Liver (tissue), 9 donors: Measurements from ENCODE around the gene SLC35E1. TPM values are rescaled to one million over a fixed set of nuclear protein-coding genes. Genes with fewer than 3 reads are reported as not detected.

Experiments
- DNase-seq: peaks from one replicate; pipeline ENCODE4 v3.0.0-alpha.2; 2017; ENCODE audit warnings: low spot score
- H3K27ac ChIP-seq, 2 donors: one replicate each; pipeline ENCODE4 v1.7.0; 2013; ENCODE audit warnings: inconsistent platforms in 2 of 2, low read length in 2 of 2, control low read depth in 1 of 2, low read depth in 1 of 2, mild to moderate bottlenecking in 1 of 2
- H3K27me3 ChIP-seq, 4 donors: one replicate each; pipeline versions ENCODE4 v1.6.1 to v1.7.0; 2013; ENCODE audit warnings: low read length in 3 of 4, inconsistent platforms in 1 of 4, mild to moderate bottlenecking in 1 of 4, moderate library complexity in 1 of 4; ENCODE audit not compliant: control insufficient read depth in 4 of 4, insufficient read depth in 4 of 4
- H3K36me3 ChIP-seq, 4 donors: one replicate each; pipeline versions ENCODE4 v1.6.1 to v1.7.0; 2013; ENCODE audit warnings: low read length in 3 of 4, mild to moderate bottlenecking in 3 of 4, low read depth in 1 of 4, moderate library complexity in 1 of 4; ENCODE audit not compliant: control insufficient read depth in 4 of 4, insufficient read depth in 3 of 4
- H3K4me1 ChIP-seq, 4 donors: one replicate each; pipeline versions ENCODE4 v1.6.1 to v1.7.0; 2013; ENCODE audit warnings: low read length in 3 of 4, mild to moderate bottlenecking in 3 of 4, moderate library complexity in 1 of 4; ENCODE audit not compliant: control insufficient read depth in 4 of 4, insufficient read depth in 4 of 4
- H3K4me3 ChIP-seq, 3 donors: one replicate each; pipeline versions ENCODE4 v1.6.1 to v1.7.0; 2013; ENCODE audit warnings: low read length in 3 of 3, control low read depth in 1 of 3, low read depth in 1 of 3, mild to moderate bottlenecking in 1 of 3
- H3K9ac ChIP-seq, 2 donors: one replicate each; pipeline ENCODE4 v1.7.0; 2013; ENCODE audit warnings: low read length in 2 of 2, mild to moderate bottlenecking in 2 of 2, moderate library complexity in 2 of 2, control low read depth in 1 of 2, low read depth in 1 of 2
- H3K9me3 ChIP-seq, 4 donors: one replicate each; pipeline versions ENCODE4 v1.6.1 to v1.7.0; 2013; ENCODE audit warnings: low read length in 3 of 4; ENCODE audit not compliant: control insufficient read depth in 4 of 4
- CTCF ChIP-seq: fragments of 150-350 bp; IDR thresholded peaks from 2 replicates; pipeline ENCODE4 v1.5.1; 2017; ENCODE audit warnings: improper control_type of control experiment, low read depth, low read length; ENCODE audit not compliant: missing input control
- EGR1 ChIP-seq, 2 donors: IDR thresholded peaks; 2 replicates each; pipeline ENCODE4 v1.6.1; 2016 to 2018; ENCODE audit warnings: antibody characterized with exemption in 2 of 2, low read depth in 2 of 2
- FOXA2 ChIP-seq: IDR thresholded peaks from 2 replicates; pipeline ENCODE4 v1.6.1; 2016; ENCODE audit warnings: antibody characterized with exemption
- GABPA ChIP-seq, 2 donors: IDR thresholded peaks in 1 of 2; conservative IDR thresholded peaks in 1 of 2; 2 replicates each; pipeline ENCODE4 v1.6.1; 2016; ENCODE audit warnings: antibody characterized with exemption in 2 of 2, mild to moderate bottlenecking in 1 of 2, moderate library complexity in 1 of 2
- HNF4G ChIP-seq: IDR thresholded peaks from 2 replicates; pipeline ENCODE4 v1.6.1; 2016; ENCODE audit warnings: antibody characterized with exemption
- JUND ChIP-seq, 2 donors: IDR thresholded peaks; 2 replicates each; pipeline ENCODE4 v1.6.1; 2016; ENCODE audit warnings: antibody characterized with exemption in 2 of 2
- NR2F2 ChIP-seq: IDR thresholded peaks from 2 replicates; pipeline ENCODE4 v1.6.1; 2016; ENCODE audit warnings: antibody characterized with exemption
- RAD21 ChIP-seq, 2 donors: IDR thresholded peaks; 2 replicates each; pipeline ENCODE4 v1.6.1; 2016; ENCODE audit warnings: antibody characterized with exemption in 2 of 2, mild to moderate bottlenecking in 2 of 2
- REST ChIP-seq: IDR thresholded peaks from 2 replicates; pipeline ENCODE4 v1.6.1; 2016; ENCODE audit warnings: antibody characterized with exemption, mild to moderate bottlenecking
- YY1 ChIP-seq: IDR thresholded peaks from 2 replicates; pipeline ENCODE4 v1.6.1; 2016; ENCODE audit warnings: antibody characterized with exemption, mild to moderate bottlenecking
- WGBS: extraction: QIAGEN DNeasy Blood & Tissue Kit; methylation state at CpG from one replicate; pipeline ENCODE4 v1.1.7; 2013; 5-methylcytosine and 5-hydroxymethylcytosine counted together
- polyA plus RNA-seq, 2 donors: library from polyadenylated mRNA; stranded (reverse) in 1 of 2; unstranded in 1 of 2; fragments of 200-250 nt in 1 of 2; fragments of >200 nt in 1 of 2; fragmentation: Nextera tagmentation in 1 of 2; extraction: Ambion mirVana in 1 of 2; gene quantifications; one replicate each; pipeline versions ENCODE4 v1.2.1 to v1.2.3, GENCODE V29; 2013 to 2015
- total RNA-seq, 2 donors: library from RNA; depleted of rRNA; stranded (reverse); fragments of >200 nt; gene quantifications; one replicate each; pipeline ENCODE4 v1.2.3, GENCODE V29; 2014
- TF ChIP-seq, protein P1 (sequence below): IDR thresholded peaks from 2 replicates; pipeline ENCODE4 v1.6.1; 2016; ENCODE audit warnings: antibody characterized with exemption
- TF ChIP-seq, protein P2 (sequence below): IDR thresholded peaks from 2 replicates; pipeline ENCODE4 v1.6.1; 2016; ENCODE audit warnings: antibody characterized with exemption
- TF ChIP-seq, protein P3 (sequence below): IDR thresholded peaks from 2 replicates; pipeline ENCODE4 v1.6.1; 2016; ENCODE audit warnings: antibody characterized with exemption
- donor health status: healthy.
- donor health status: healthy.
- donor health status: healthy.
- donor health status: healthy.
- donor health status: healthy.

The SLC35E1 gene
- total and polyA plus RNA-seq, 4 donors: 11.2 to 20.5 (median 12.1) TPM

DNA sequence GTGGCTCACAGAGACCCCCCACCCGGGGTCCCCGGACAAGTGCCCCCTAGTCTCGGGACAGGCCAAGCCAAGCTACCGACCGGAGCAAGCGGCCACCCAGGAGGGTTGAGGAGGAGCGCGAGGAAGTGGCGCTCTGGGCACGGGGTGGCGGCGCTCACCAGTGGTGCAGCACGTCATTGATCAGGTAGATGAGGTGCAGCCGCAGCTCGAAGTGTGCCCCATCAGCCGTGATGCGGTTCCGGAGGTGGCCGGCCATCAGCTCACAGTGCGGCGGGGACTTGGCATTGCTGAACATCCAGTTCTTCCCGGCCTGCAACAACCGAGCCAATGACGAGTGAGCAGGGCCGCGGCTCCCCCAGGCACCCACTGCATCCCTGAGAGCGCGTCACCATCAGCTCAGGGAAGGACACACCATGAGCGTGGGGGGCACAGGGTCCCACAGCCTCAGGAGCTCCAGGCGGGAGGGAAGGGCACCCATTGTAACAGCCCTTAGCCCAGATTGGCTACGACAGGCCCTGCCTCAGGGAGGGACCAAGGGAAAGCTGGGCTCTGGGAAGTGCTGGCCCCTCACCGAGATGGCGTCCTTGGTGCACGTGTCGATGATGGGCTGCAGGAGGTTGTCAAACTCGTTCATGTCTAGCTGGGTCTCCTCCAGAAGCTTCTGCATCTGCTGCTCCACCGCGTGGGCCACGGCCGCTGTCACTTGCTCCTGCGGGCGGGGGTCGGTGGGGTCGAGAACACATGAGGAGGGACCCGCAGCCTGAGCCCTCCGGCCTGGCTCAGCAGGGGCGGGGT, 39.6 kb downstream of the SLC35E1 start:
- no peak for DNase-seq
- no peak overlapping the region for H3K27ac ChIP-seq
- peaks cover 40 to 91% (median 53%) of the 10 kb centered on the region in 4 donors for H3K36me3 ChIP-seq
- no peak overlapping the region for H3K4me3 ChIP-seq
- TF ChIP-seq GABPA (IDR thresholded peaks at IDR 0.05 in 1 of 2, conservative IDR thresholded peaks at IDR 0.05 in 1 of 2) (no peak), FOXA2 (no peak)
- TF ChIP-seq, protein P1, sequence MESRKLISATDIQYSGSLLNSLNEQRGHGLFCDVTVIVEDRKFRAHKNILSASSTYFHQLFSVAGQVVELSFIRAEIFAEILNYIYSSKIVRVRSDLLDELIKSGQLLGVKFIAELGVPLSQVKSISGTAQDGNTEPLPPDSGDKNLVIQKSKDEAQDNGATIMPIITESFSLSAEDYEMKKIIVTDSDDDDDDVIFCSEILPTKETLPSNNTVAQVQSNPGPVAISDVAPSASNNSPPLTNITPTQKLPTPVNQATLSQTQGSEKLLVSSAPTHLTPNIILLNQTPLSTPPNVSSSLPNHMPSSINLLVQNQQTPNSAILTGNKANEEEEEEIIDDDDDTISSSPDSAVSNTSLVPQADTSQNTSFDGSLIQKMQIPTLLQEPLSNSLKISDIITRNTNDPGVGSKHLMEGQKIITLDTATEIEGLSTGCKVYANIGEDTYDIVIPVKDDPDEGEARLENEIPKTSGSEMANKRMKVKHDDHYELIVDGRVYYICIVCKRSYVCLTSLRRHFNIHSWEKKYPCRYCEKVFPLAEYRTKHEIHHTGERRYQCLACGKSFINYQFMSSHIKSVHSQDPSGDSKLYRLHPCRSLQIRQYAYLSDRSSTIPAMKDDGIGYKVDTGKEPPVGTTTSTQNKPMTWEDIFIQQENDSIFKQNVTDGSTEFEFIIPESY: no peak
- no peak overlapping the region for H3K9ac ChIP-seq
- 97% methylated on average over 47 of the region's 47 CpGs for WGBS
- H3K27me3 ChIP-seq: no peaks in the 10 kb centered on the region
- H3K9me3 ChIP-seq: no peaks in the 10 kb centered on the region
- peaks cover 0 to 7% (median 4%) of the 10 kb centered on the region in 4 donors for H3K4me1 ChIP-seq

- H3K36me3 ChIP-seq: peaks cover 45 to 89% (median 58%) of the 10 kb centered on the region in 4 donors
Measured at GRCh38 chr19:16531380-16531669, 40.9 kb downstream of the SLC35E1 start.

More at GRCh38 chr19:16531380-16531669, 40.9 kb downstream of the SLC35E1 start:
- H3K27ac ChIP-seq: no peak overlapping the region
- DNase-seq: no peak
- no peaks in the 10 kb centered on the region for H3K9me3 ChIP-seq
- 97% methylated on average over 12 of the region's 12 CpGs for WGBS
- no peaks in the 10 kb centered on the region for H3K27me3 ChIP-seq
- H3K4me3 ChIP-seq: no peak overlapping the region
- peaks cover 4 to 19% (median 17%) of the 10 kb centered on the region in 4 donors for H3K4me1 ChIP-seq
- H3K9ac ChIP-seq: no peak overlapping the region
- TF ChIP-seq, protein P2, sequence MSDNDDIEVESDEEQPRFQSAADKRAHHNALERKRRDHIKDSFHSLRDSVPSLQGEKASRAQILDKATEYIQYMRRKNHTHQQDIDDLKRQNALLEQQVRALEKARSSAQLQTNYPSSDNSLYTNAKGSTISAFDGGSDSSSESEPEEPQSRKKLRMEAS: no peak
- TF ChIP-seq CTCF (no peak), RAD21 (IDR thresholded peaks at IDR 0.05) (no peak), EGR1 (IDR thresholded peaks at IDR 0.05; ENCODE audit: low read depth in 2 of 2) (no peak), FOXA2 (no peak), JUND (IDR thresholded peaks at IDR 0.05) (no peak), NR2F2 (no peak), YY1 (no peak), GABPA (IDR thresholded peaks at IDR 0.05 in 1 of 2, conservative IDR thresholded peaks at IDR 0.05 in 1 of 2) (no peak), HNF4G (no peak), REST (no peak)
- TF ChIP-seq, protein P3, sequence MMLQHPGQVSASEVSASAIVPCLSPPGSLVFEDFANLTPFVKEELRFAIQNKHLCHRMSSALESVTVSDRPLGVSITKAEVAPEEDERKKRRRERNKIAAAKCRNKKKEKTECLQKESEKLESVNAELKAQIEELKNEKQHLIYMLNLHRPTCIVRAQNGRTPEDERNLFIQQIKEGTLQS: no peak
